ENCODE data around the gene HNF1B.

HNF1B gene

DNA sequence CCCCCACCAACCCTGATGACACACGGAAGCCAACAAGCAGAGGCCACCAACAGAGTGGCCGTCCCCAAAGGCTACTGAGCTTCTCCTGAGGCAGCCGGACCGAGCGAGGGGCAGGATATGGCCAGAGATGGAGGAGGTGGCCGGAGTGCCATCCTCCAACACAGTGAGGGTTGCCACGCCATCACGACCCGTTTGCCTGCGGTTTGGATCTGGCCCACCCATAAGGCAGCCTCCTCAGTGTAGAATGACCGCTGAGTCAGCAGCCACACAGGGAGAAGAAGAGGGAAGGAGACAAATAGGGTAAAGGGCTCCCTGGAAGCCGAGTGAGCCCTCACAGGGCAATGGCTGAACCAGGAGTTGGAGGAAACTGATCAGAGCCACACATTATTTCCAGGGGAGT lies 13.8 kb downstream of the HNF1B start:
- no peak for DNase-seq

GRCh38 chr17:37729905-37730304 lies 15.0 kb downstream of the HNF1B start:
- DNase-seq, result no peak

DNA sequence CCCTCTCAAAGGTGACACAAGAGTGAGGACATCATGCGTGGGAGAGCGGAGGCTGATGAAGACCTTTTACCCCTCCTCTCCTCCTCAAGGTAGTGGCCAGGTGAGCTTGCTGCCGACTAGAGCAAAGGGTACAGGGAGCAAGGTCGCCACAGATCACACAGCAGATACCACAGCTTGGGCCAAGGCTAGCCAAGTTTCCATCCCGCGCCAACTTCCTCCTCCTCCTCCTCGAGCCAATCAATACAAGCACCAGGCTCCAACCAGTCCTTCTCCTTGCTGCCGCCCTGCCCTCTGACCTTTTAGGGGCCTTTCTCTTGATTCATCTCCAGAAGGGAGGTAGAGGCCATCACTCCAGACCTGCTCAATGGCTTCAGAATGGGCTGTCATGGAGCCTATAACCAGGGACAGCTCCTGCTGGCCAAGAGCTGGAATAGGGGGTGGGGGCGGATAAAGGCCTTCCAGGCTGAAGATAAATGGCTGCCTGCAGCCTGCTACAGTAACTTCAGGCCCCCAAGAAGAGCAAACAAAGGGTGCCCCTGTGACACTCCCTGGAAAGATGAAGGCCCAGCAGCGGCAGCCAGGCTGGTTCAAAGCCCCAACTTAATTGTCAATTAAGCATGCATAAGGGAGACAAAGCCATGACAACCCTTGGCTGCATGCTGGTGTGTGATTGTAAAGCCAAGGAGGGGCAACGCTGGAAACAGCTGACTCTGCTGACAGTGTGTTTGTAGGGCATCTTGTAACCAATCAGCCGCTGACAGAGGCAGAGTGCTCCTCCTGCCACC lies 17.8 kb downstream of the HNF1B start:
- no peak for DNase-seq

DNA sequence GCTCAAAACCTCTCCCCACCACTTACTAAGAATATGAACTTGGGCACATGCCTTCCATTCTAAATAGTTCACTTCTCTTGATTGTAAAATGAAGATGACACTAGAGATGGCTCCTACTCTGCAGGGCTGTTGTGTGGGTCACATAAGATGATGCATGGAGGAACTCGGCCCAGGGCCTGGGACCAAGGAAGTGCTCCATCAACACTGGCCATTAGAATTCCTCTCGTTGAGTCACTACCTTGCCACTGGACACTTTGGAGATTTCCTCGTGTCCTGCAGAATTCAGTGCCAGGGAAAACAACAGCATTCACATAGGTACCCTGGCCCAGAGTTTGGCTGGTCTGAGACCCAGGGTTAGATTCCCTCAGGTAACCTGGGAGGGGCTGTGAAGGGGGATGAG lies 18.6 kb downstream of the HNF1B start:
- no peak for DNase-seq

- DNase-seq, result no peak
Observed at GRCh38 chr17:37725601-37726146, 19.2 kb downstream of the HNF1B start.

- DNase-seq, result no peak
Observed at GRCh38 chr17:37725021-37725595, 19.8 kb downstream of the HNF1B start.

GRCh38 chr17:37720989-37721388 lies 23.9 kb downstream of the HNF1B start:
- DNase-seq, result no peak

DNA sequence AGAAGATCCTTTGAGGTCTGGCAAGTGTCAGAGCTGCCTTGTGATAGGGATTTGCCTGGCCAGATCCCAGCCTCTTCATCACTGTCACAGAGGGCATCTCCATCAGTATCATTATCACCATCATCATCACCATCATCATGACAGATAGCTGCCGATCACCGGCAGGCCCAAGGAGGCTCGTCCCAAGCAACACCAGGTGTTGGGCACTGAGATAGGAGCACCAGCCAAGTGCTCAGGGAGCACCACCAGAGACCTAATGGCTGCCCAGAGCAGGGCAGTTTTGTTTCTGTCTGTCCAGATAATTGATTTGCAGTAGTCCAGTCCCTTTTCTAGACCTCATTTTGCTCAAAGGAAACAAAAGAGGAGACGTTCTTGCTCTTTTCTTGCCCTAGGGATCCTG lies 25.0 kb downstream of the HNF1B start:
- DNase-seq, result no peak

DNA sequence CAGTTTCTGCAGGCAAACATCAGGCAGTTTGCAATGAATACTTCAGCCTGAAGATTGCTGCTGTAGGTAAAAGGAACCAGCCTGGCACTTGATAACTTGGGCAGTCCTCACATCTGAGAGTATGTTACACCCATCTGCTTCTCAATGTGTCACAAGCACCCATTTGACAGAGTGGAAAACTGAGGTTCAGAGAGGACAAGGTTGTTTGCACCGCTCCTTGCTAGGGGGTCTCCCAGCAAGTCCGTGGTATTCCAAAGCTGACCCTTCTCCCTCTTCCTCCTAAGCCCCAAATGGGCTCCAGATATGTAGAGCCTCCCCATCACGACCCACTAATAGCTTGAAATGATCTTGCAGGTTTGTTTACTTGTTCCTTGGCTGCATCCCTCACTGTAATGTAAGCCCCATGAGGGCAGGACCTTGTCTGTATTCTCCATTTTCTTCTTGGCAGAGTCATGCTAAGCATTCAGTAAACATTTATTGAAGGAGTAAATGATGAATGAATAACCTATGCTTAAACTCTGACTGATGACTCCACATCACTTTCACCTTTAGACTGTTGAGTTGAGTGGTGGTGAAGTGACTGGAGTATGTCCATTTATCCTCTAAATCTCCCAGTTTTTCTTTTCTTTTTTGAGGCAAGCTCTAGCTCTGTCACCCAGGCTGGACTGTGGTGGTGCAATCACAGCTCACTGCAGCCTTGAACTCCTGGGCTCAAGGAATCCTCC lies 26.4 kb downstream of the HNF1B start:
- DNase-seq, result no peak

DNA sequence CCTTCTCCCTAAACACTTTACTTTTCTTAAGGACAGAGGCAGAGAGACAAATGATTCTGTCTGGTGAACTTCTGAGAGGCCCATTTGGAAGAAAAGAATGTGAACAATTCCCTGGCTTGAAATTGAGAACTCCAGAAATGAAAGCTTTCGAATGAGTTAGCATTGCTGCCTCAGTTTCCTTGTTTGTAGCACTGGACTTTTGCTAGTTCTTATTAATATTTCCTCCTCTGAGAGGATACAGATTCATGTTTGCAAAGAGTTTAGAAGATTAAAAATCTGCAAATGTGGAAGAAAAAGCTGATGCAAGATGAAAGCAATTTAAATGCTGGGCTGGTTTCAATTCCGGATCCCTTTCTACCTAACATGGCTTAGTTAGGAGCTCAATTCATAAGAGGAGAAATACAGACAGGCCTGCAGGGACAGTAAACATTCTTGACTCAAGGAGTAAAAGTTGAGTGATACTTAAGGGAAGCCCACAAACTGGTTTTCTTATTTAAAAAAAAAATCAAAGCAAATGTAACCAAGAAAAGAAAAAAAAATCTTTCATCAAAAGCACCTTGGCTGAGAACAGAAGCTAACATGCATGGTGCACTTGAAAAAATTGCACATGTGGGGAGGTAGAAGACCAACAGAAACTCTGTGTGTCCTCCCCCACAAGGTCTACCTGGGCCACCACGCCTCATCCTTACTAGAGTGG lies 27.1 kb downstream of the HNF1B start:
- no peak for DNase-seq

GRCh38 chr17:37714897-37715296 lies 30.0 kb downstream of the HNF1B start:
- DNase-seq, result no peak

DNA sequence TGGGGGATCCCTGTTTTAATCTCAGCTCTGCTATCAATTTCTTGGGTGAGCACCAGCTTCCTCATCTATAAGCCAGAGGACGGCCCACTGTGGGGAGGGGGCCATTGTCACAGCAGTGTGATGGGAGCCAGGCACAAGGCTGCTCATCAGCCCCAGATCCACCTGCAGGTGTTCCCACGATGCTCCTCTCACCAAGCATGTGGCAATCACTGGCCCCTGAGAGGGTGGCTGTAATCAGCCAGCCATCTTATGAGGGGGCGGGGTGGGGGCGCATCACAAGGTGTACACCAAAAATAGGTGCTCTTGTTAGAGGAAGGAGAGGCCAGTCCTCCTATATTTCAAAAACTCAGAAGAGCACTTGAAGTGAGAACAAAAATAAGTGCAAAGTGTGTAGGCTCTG lies 31.2 kb downstream of the HNF1B start:
- DNase-seq, result no peak

DNA sequence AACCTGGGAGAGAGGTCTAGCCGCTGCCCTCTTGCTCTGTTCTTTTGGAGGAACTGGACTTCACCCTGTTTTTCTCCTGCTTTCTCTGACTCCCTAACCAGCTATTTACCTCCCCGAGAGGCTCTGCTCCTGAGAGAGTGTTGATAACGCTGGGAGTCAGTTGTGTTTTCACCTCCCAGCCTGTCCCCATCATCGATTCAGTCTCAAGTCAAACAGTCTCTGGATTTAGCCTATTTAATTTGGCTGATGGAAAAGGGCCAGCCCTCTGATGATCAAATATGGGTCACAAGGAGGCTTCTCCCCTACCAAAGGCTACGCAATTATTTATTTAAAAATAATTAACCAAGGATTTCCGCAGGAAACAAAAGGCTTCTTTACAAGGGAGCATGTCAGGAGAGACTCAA lies 31.8 kb downstream of the HNF1B start:
- no peak for DNase-seq

- no peak for DNase-seq
Observed at GRCh38 chr17:37711113-37711512, 33.7 kb downstream of the HNF1B start.

GRCh38 chr17:37710344-37710886 lies 34.4 kb downstream of the HNF1B start:
- no peak for DNase-seq

- no peak for DNase-seq
Observed at GRCh38 chr17:37708616-37709212, 36.1 kb downstream of the HNF1B start.

DNA sequence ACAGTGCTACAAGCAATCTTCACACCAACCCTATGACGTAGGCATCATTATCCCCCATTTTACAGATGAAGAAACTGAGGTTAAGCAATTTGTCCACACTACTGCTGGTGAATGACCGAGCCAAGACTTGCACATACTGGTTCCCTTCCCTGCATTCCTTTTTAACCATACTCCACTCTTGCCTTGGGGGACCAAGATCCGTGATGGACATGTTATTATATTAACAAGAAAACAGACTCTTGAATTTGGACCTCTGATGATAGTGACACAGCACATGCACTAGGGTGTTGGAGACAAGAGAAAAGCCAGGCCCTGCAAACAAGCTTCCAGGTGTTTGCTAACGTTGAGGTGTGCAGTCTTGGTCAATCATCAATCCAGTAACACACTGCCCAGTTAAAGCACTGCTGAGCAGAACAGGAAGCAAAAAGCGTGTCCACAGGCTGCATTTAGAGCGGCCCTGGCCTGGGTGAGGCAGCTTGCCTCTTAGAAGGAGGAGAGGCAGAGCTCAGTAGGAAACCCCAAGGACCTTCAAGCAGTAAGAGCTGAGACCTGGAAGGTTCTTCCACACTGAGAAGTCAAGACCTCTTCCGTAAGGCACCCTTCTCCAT lies 36.7 kb downstream of the HNF1B start:
- no peak for DNase-seq

DNA sequence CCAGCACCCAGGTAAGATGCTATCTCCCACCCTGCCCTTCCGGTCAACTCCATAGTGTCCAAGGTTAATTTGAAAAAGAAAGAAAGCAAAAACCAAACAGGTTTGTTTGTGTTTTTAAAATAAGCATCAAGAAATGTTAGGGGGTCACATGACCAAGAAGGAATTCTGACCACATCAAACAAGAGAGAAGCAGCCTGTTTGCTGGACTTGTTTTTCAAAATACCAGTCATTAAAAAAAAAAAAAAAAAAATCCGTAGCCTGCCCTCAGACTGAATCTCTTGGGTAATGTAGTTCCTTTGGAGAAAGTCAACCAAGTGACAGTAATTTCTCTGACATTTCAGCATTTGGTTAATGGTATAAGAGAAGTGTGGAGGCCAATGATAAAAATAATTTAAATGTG lies 38.4 kb downstream of the HNF1B start:
- no peak for DNase-seq

DNA sequence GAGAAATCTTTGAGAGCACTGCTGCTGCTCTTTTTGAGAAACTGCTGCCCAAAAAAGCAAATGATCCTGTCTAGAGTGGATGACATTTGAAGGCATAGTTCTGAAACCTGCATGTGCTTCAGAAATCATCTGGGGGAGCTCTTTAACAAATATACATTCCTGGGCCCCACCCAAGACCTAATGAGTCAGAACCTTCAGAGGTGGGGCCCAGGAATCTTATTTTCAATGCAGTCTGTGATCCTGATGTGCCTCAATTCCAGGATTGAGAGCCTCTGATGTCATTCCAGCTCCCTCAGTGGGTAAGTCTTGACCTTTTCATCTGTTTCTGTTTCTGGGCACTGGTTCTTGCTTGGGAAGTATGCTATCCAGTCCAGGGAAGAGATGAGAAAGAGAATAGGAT lies 42.3 kb downstream of the HNF1B start:
- DNase-seq, result no peak

GRCh38 chr17:37701496-37701898 lies 43.4 kb downstream of the HNF1B start:
- peak; percentile 74 for DNase-seq

DNA sequence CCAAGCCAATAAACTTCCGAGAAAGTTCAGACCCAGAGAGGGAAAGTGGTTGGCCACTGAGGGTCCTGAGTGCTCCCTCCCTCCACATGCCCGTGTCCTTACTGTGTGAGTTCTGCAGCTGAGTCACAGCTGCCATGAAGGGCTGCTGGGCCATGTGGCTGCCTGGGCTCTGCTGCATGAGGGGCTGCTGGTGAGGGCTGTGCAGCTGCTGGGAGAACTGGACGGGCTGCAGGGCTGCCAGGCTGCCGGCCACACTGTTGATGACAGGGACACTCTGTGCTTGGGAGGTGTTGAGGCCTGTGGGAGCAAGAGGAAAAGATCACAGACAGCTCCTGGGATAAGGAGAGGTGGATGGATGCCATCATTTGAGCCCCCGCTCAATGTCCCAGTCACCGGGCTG lies 44.0 kb downstream of the HNF1B start:
- DNase-seq, result no peak

All from stimulated activated CD8-positive, alpha-beta memory T cell treated with anti-CD3 and anti-CD28 coated beads, Interleukin-4, amount 100 ng/mL, for 48 hours (primary cell).